A673 (cell line): ENCODE results near the gene PCOLCE2. TPM values are rescaled to one million over a fixed set of nuclear protein-coding genes. Genes with fewer than 3 reads are reported as not detected.

ENCODE experiments used
- BruUV-seq: library from RNA; stranded (reverse); fragments of 400-500 nt; replicated peaks from 2 replicates; lab custom pipeline; 2021; lab: Mats Ljungman, UMichigan
- CTCF ChIA-PET: fragments of 300-600 bp; sonication (Branson Sonifier 250); formaldehyde crosslinking; loops from one replicate; lab custom pipeline; 2022; ENCODE audit warnings: antibody characterized with exemption; lab: Charles Lee
- POLR2A ChIA-PET: fragments of 300-600 bp; sonication (Branson Sonifier 250); formaldehyde crosslinking; loops from one replicate; lab custom pipeline; 2022; ENCODE audit warnings: antibody characterized with exemption; ENCODE audit not compliant: low non-redundant PET; lab: Charles Lee
- DNase-seq: peaks from one replicate; pipeline ENCODE4 v3.0.0-alpha.2; 2015; ENCODE audit warnings: low spot score
- H3K27ac ChIP-seq: fragments of 200-600 bp; sonication (generic); 2 replicates; pipeline ENCODE4 v1.5.1; 2016; ENCODE audit warnings: mixed run types, low read depth, mild to moderate bottlenecking, mixed read lengths, antibody characterized with exemption, low read length; ENCODE audit not compliant: poor library complexity, severe bottlenecking
- H3K27me3 ChIP-seq: fragments of 200-600 bp; sonication (generic); replicated peaks from 2 replicates; pipeline ENCODE4 v1.6.1; 2017; ENCODE audit warnings: mixed run types, low read depth, mild to moderate bottlenecking, mixed read lengths, antibody characterized with exemption, low read length; ENCODE audit not compliant: insufficient read depth, poor library complexity
- H3K36me3 ChIP-seq: fragments of 200-600 bp; sonication (generic); 2 replicates; pipeline ENCODE4 v1.6.1; 2016; ENCODE audit warnings: mixed run types, mild to moderate bottlenecking, mixed read lengths, antibody characterized with exemption, low read length; ENCODE audit not compliant: insufficient read depth, poor library complexity, severe bottlenecking
- H3K4me1 ChIP-seq: fragments of 200-600 bp; sonication (generic); 2 replicates; pipeline ENCODE4 v1.6.1; 2017; ENCODE audit warnings: mixed run types, mild to moderate bottlenecking, mixed read lengths, antibody characterized with exemption, low read length; ENCODE audit not compliant: insufficient read depth, poor library complexity, severe bottlenecking
- H3K4me3 ChIP-seq: fragments of 200-600 bp; sonication (generic); 2 replicates; pipeline ENCODE4 v1.5.1; 2016; ENCODE audit warnings: low read depth, mixed run types, mild to moderate bottlenecking, mixed read lengths, low read length; ENCODE audit not compliant: poor library complexity, severe bottlenecking
- H3K9me3 ChIP-seq: fragments of 200-600 bp; sonication (generic); 2 replicates; pipeline ENCODE4 v1.6.1; 2016; ENCODE audit warnings: mixed run types, low read depth, mild to moderate bottlenecking, mixed read lengths, antibody characterized with exemption, low read length; ENCODE audit not compliant: poor library complexity, severe bottlenecking
- EZH2 ChIP-seq: fragments of 200-600 bp; sonication (generic); IDR thresholded peaks from 2 replicates; pipeline ENCODE4 v1.6.1; 2017; ENCODE audit warnings: borderline replicate concordance, low read depth, mild to moderate bottlenecking, mixed read lengths, antibody characterized with exemption, low read length; ENCODE audit not compliant: poor library complexity, severe bottlenecking
- intact Hi-C: fragments of 100-400 bp; cut with micrococcal nuclease; formaldehyde crosslinking; loops from one replicate; pipeline ENCODE4 v1.10.0; 2022; ENCODE audit not compliant: unreplicated experiment
- total RNA-seq: library from RNA; stranded (reverse); gene quantifications from 2 replicates; pipeline ENCODE4 v1.2.3, GENCODE V29; 2021
- TF ChIP-seq, protein P1 (sequence below): fragments of 300-800, 200-600 bp; sonication (generic); conservative IDR thresholded peaks from 2 replicates; pipeline ENCODE4 v1.5.1; 2017; ENCODE audit warnings: low read depth, mild to moderate bottlenecking, antibody characterized with exemption, low read length, moderate library complexity, mixed read lengths

Gene PCOLCE2
- total RNA-seq, 1 experiment from 2014 or later = 6.4 TPM

DNA sequence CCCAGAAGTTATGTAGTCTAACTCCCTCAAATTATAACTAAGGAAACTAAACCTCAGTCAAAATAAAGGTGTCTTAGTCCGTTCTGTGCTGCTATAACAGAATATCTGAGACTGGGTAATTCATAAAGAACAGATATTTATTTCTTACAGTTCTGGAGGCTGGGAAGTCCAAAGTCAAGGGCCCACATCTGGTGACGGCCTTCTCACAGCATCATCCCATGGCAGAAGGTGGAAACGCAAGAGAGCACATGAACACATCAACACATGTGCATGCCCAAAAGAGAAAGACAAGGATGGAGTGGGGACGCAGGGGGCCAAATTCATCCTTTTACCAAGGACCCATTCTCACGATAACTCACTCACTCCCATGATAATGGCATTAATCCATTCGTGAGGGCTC is 73.1 kb downstream of the PCOLCE2 start:
- Histone ChIP-seq H3K27ac (no peak overlapping the region), H3K9me3 (no peaks in the 10 kb centered on the region), H3K36me3 (no peaks in the 10 kb centered on the region), H3K4me3 (no peak overlapping the region), H3K27me3 (no peaks in the 10 kb centered on the region), H3K4me1 (no peaks in the 10 kb centered on the region)
- intact Hi-C loops = no loop called here
- TF ChIP-seq EZH2 = no peak
- TF ChIP-seq, protein P1, sequence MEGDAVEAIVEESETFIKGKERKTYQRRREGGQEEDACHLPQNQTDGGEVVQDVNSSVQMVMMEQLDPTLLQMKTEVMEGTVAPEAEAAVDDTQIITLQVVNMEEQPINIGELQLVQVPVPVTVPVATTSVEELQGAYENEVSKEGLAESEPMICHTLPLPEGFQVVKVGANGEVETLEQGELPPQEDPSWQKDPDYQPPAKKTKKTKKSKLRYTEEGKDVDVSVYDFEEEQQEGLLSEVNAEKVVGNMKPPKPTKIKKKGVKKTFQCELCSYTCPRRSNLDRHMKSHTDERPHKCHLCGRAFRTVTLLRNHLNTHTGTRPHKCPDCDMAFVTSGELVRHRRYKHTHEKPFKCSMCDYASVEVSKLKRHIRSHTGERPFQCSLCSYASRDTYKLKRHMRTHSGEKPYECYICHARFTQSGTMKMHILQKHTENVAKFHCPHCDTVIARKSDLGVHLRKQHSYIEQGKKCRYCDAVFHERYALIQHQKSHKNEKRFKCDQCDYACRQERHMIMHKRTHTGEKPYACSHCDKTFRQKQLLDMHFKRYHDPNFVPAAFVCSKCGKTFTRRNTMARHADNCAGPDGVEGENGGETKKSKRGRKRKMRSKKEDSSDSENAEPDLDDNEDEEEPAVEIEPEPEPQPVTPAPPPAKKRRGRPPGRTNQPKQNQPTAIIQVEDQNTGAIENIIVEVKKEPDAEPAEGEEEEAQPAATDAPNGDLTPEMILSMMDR = no peak
- ChIA-PET CTCF (no interaction called here), POLR2A (no interaction called here)
- DNase-seq = no peak
- BruUV-seq = no TSS peak

- CTCF ChIA-PET = no interaction called here
- no peaks in the 10 kb centered on the region for H3K4me1 ChIP-seq
- no peaks in the 10 kb centered on the region for H3K9me3 ChIP-seq
- TF ChIP-seq, protein P1 = no peak
- TF ChIP-seq EZH2 = no peak
- no peak for DNase-seq
- H3K36me3 ChIP-seq = no peaks in the 10 kb centered on the region
- no peak overlapping the region for H3K27ac ChIP-seq
- intact Hi-C loops = no loop called here
- no peak overlapping the region for H3K4me3 ChIP-seq
- POLR2A ChIA-PET = no interaction called here
- no peaks in the 10 kb centered on the region for H3K27me3 ChIP-seq
- no TSS peak for BruUV-seq
These were observed 79.6 kb downstream of the PCOLCE2 start for GRCh38 chr3:142809259-142809658.

DNA sequence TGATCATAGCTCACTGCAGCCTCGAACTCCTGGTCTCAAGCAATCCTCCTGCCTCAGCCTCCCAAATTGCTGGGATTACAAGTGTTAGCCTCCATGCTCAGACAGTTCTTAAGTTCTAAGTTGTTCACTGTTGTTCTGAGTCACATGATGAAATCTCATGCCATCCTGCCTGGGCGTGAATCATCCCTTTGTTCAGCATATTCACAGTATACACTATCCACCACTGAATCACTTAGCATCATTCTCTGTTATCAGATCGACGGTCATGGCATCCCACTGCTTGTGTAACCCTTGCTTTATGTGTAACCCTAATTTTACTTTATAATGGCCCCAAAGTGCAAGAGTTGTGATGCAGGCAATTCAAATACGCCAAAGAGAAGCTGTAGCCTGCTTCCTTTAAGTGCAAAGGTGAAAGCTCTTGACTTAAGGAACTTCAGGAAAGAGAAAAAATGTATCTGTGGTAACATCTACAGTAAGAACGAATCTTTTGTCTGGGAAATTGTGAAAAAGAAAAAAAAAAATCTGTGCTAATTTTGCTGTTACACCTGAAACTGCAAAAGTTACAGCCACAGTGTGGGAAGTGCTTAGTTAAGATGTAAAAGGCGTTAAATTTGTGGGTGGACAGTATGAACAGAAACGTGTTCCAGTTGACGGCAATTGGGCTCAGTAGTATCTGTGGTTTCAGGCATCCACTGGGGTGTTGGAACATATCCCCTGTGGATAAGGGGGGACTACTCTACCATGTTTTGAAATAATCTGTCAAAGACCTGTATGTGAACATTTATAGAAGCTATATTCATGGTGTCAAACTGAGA is 80.6 kb downstream of the PCOLCE2 start:
- Histone ChIP-seq H3K4me1 (no peaks in the 10 kb centered on the region), H3K27ac (no peak overlapping the region), H3K9me3 (no peaks in the 10 kb centered on the region), H3K36me3 (no peaks in the 10 kb centered on the region), H3K4me3 (no peak overlapping the region), H3K27me3 (no peaks in the 10 kb centered on the region)
- no peak for TF ChIP-seq EZH2
- TF ChIP-seq, protein P1 = no peak
- intact Hi-C loops = no loop called here
- peak; percentile 23 for DNase-seq
- ChIA-PET POLR2A (no interaction called here), CTCF (no interaction called here)
- BruUV-seq = no TSS peak
